ENCODE measurements around the gene WNT1.

DNA sequence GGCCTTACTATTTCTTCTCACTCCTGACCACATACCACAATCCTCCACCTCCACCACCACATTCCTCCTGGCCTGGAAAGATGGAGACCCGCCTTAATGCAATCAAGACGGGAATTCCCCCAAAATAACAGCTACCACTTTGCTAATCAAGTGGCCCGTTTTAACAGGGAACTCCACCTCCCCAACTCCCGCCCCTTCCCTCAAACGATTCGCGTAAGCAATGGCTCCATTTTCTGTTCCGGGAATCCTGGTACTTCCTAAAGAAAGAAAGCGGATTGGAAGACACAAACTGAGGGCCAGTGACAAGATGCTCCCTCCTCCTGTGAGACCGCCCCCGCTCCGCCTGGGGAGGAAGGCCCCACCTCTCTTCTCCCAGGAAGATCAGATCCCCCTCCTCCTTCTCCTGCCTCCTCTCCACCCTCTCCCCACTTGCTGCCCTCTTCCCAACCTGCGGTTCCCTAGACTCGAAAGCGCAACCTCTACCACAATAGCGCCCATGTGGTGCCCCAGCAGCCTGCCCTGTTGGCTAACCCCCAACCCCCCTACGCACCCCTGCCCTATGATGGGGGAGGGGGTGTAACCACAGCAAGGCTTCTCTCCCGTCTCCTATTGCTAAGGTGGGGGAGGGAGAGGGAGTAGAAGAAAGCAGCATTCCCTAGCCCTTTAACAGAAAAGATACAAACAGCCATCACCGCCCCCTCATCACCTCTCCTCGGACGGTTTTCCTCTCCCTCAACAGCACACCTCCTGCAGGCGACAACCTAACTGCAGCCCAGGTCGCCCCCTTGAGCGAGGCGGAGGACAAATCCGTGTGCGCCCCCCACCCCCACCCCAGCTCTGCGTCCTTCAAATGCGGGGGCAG, 21.6 kb upstream of the WNT1 start:
- peak in 1 of 5 experiments; percentile 36 for TF ChIP-seq CTCF (IDR thresholded peaks at IDR 0.05)
- TF ChIP-seq POLR2AphosphoS5 (IDR thresholded peaks at IDR 0.05), result peak; percentile 21 to 35 (median 28)

Measured in transverse colon (tissue), 4 donors.